ENCODE measurements around the gene LRRC36. TPM values are rescaled to one million over a fixed set of nuclear protein-coding genes. Genes with fewer than 3 reads are reported as not detected.

Gene LRRC36
- total and polyA plus RNA-seq, 2 of the 13 experiments (the other 11 are each of a cell fraction or from before 2014, with no cell fraction given): 0.12 to 0.15 TPM

GRCh38 chr16:67430504-67430976, 103.9 kb downstream of the LRRC36 start (continued):
- TF ChIP-seq MXD4 (CRISPR knock-in tag; IDR thresholded peaks at IDR 0.05) (peak; percentile 90), ZNF235 (CRISPR knock-in tag; IDR thresholded peaks at IDR 0.05; ENCODE audit: borderline replicate concordance) (peak; percentile 85; the same call in 1 of the 2 replicates), DDIT3 (CRISPR knock-in tag; IDR thresholded peaks at IDR 0.05) (no peak), PBX3 (CRISPR knock-in tag; IDR thresholded peaks at IDR 0.05; ENCODE audit: borderline replicate concordance) (0 out of 2 replicates have a peak, but pooled peaks have one; percentile 67), POLR2A (IDR thresholded peaks at IDR 0.05; ENCODE audit: insufficient read depth in 1 of 2, low read depth in 2 of 2, low read length in 2 of 2) (peak in 1 of 2 experiments; percentile 78; a peak in 2 of 4 replicates), MAFK (conservative IDR thresholded peaks at IDR 0.05 in 1 of 2, IDR thresholded peaks at IDR 0.05 in 1 of 2; ENCODE audit: low read length in 2 of 2) (no peak), HOMEZ (CRISPR knock-in tag; IDR thresholded peaks at IDR 0.05; ENCODE audit: low read depth) (no peak), ELF3 (CRISPR knock-in tag; IDR thresholded peaks at IDR 0.05) (no peak), RBM39 (IDR thresholded peaks at IDR 0.05; ENCODE audit: low read depth, low read length, poor library complexity, severe bottlenecking) (no peak), ZNF678 (CRISPR knock-in tag; IDR thresholded peaks at IDR 0.05) (peak; percentile 92), IRF1 (CRISPR knock-in tag; IDR thresholded peaks at IDR 0.05; ENCODE audit: low read depth) (no peak), SIX1 (CRISPR knock-in tag; IDR thresholded peaks at IDR 0.05; ENCODE audit: borderline replicate concordance) (no peak), YEATS2 (CRISPR knock-in tag; IDR thresholded peaks at IDR 0.05; ENCODE audit: borderline replicate concordance) (no peak), TRAFD1 (CRISPR knock-in tag; IDR thresholded peaks at IDR 0.05; ENCODE audit: borderline replicate concordance) (no peak), NAIF1 (CRISPR knock-in tag; IDR thresholded peaks at IDR 0.05; ENCODE audit: borderline replicate concordance) (peak; percentile 60; the same call in 1 of the 2 replicates), ZNF33B (CRISPR knock-in tag; IDR thresholded peaks at IDR 0.05) (0 out of 2 replicates have a peak, but pooled peaks have one; percentile 65), MNT (IDR thresholded peaks at IDR 0.05) (peak; percentile 78), ZNF530 (CRISPR knock-in tag; IDR thresholded peaks at IDR 0.05; ENCODE audit: low read depth) (no peak), ATRX (CRISPR knock-in tag; IDR thresholded peaks at IDR 0.05; ENCODE audit: borderline replicate concordance) (no peak), ZNF136 (CRISPR knock-in tag; IDR thresholded peaks at IDR 0.05; ENCODE audit: low read depth) (peak; percentile 25; the same call in 1 of the 2 replicates), NR2F2 (IDR thresholded peaks at IDR 0.05; ENCODE audit: borderline replicate concordance, low read depth) (no peak), ZNF7 (CRISPR knock-in tag; IDR thresholded peaks at IDR 0.05) (no peak)
